HepG2 (cell line): ENCODE measurements around the gene TSSK6. TPM values are rescaled to one million over a fixed set of nuclear protein-coding genes. Genes with fewer than 3 reads are reported as not detected.
A peak's percentile ranks its signal among the peaks of the same experiment; 100 is the strongest.

Source experiments
- ESRRA ChIP-seq: sonication (generic); formaldehyde crosslinking; IDR thresholded peaks from 2 replicates; pipeline ENCODE4 v1.5.1; 2020; ENCODE audit warnings: mild to moderate bottlenecking, low read depth, missing genetic modification reagents
- FOSL2 ChIP-seq: sonication (generic); formaldehyde crosslinking; IDR thresholded peaks from 2 replicates; pipeline ENCODE4 v1.4.0; 2020; ENCODE audit warnings: missing genetic modification reagents
- KDM5B ChIP-seq: sonication (generic); formaldehyde crosslinking; IDR thresholded peaks from 2 replicates; pipeline ENCODE4 v1.4.0; 2020; ENCODE audit warnings: missing genetic modification reagents, mild to moderate bottlenecking, borderline replicate concordance
- NR0B2 ChIP-seq: sonication (generic); formaldehyde crosslinking; IDR thresholded peaks from 2 replicates; pipeline ENCODE4 v1.4.0; 2020; ENCODE audit warnings: mild to moderate bottlenecking, missing genetic modification reagents
- PATZ1 ChIP-seq: sonication (generic); formaldehyde crosslinking; IDR thresholded peaks from 2 replicates; pipeline ENCODE4 v1.4.0; 2020; ENCODE audit warnings: missing genetic modification reagents
- PPARG ChIP-seq: conservative IDR thresholded peaks from 2 replicates; pipeline ENCODE4 v1.6.1; 2016; ENCODE audit warnings: missing biosample characterization, missing genetic modification reagents
- RELA ChIP-seq: sonication (generic); formaldehyde crosslinking; IDR thresholded peaks from 2 replicates; pipeline ENCODE4 v1.4.0; 2020; ENCODE audit warnings: missing genetic modification reagents
- SAP130 ChIP-seq: IDR thresholded peaks from 2 replicates; pipeline ENCODE4 v1.6.1; 2016; ENCODE audit warnings: low read depth
- SCMH1 ChIP-seq: sonication (generic); formaldehyde crosslinking; IDR thresholded peaks from 2 replicates; pipeline ENCODE4 v1.9.0; 2021; ENCODE audit warnings: missing genetic modification reagents, mild to moderate bottlenecking, borderline replicate concordance
- SP1 ChIP-seq, 2 experiments: fragments of 450-650 bp in 1 of 2; sonication (generic) in 1 of 2; formaldehyde crosslinking in 1 of 2; IDR thresholded peaks; 2 replicates each; pipeline versions ENCODE4 v1.4.0 to v1.6.1; 2016 to 2020; ENCODE audit warnings: missing genetic modification reagents in 1 of 2
- THAP7 ChIP-seq: sonication (generic); formaldehyde crosslinking; IDR thresholded peaks from 2 replicates; pipeline ENCODE4 v1.8.1; 2023; ENCODE audit warnings: mild to moderate bottlenecking, missing genetic modification reagents
- TRIM22 ChIP-seq: fragments of 450-650 bp; IDR thresholded peaks from 2 replicates; pipeline ENCODE4 v1.6.1; 2017
- YY1 ChIP-seq: IDR thresholded peaks from 2 replicates; pipeline ENCODE4 v1.6.1; 2011; ENCODE audit warnings: low read length, low read depth, moderate library complexity, mild to moderate bottlenecking; ENCODE audit not compliant: insufficient read depth, insufficient replicate concordance
- ZBTB14 ChIP-seq: sonication (generic); formaldehyde crosslinking; IDR thresholded peaks from 2 replicates; pipeline ENCODE4 v1.4.0; 2020; ENCODE audit warnings: missing genetic modification reagents
- ZFP90 ChIP-seq: sonication (generic); formaldehyde crosslinking; IDR thresholded peaks from 2 replicates; pipeline ENCODE4 v1.8.0; 2022; ENCODE audit warnings: missing genetic modification reagents, mild to moderate bottlenecking, inconsistent platforms, borderline replicate concordance
- ZNF350 ChIP-seq: sonication (generic); formaldehyde crosslinking; IDR thresholded peaks from 2 replicates; pipeline ENCODE4 v1.4.0; 2020; ENCODE audit warnings: mild to moderate bottlenecking, low read depth, missing genetic modification reagents, borderline replicate concordance
- ZNF496 ChIP-seq: sonication (generic); formaldehyde crosslinking; IDR thresholded peaks from 2 replicates; pipeline ENCODE4 v1.8.1; 2023; ENCODE audit warnings: mild to moderate bottlenecking, moderate library complexity, missing genetic modification reagents; ENCODE audit not compliant: insufficient replicate concordance
- ZNF597 ChIP-seq: sonication (generic); formaldehyde crosslinking; IDR thresholded peaks from 2 replicates; pipeline ENCODE4 v1.5.0; 2020; ENCODE audit warnings: missing genetic modification reagents
- ZNF607 ChIP-seq: sonication (generic); formaldehyde crosslinking; IDR thresholded peaks from 2 replicates; pipeline ENCODE4 v1.5.1; 2020; ENCODE audit warnings: missing genetic modification reagents, mild to moderate bottlenecking, borderline replicate concordance
- ZNF772 ChIP-seq: sonication (generic); formaldehyde crosslinking; IDR thresholded peaks from 2 replicates; pipeline ENCODE4 v1.5.0; 2020; ENCODE audit warnings: mild to moderate bottlenecking, missing genetic modification reagents
- ZSCAN30 ChIP-seq: sonication (generic); formaldehyde crosslinking; IDR thresholded peaks from 2 replicates; pipeline ENCODE4 v1.5.0; 2020; ENCODE audit warnings: mild to moderate bottlenecking, missing genetic modification reagents
- polyA plus RNA-seq, 8 experiments: library from polyadenylated mRNA; depleted of rRNA in 3 of 8; stranded (reverse) in 7 of 8; unstranded in 1 of 8; fragments of >200 nt; fragmentation: Illumina TruSeq in 4 of 8; extraction: Trizol in 4 of 8; gene quantifications; 2 replicates each; pipeline versions ENCODE4 v1.2.1 to v1.2.3, GENCODE V29; 2011 to 2016; ENCODE audit warnings: low read depth in 4 of 8, missing spikeins in 1 of 8, mixed read lengths in 1 of 8; ENCODE audit not compliant: insufficient read depth in 1 of 8
- total RNA-seq, 5 experiments: library from RNA; depleted of rRNA; stranded (reverse); fragments of >200 nt; fragmentation: Illumina TruSeq; extraction: Trizol; gene quantifications; 2 replicates each; pipeline ENCODE4 v1.2.3, GENCODE V29; 2016; ENCODE audit warnings: low read depth in 1 of 5

The TSSK6 gene
- total and polyA plus RNA-seq, 2 of the 13 experiments (the other 11 are each of a cell fraction or from before 2014, with no cell fraction given): 0.71 to 1.2 TPM

- TF ChIP-seq ZSCAN30 (CRISPR knock-in tag): 0 out of 2 replicates have a peak, but pooled peaks have one; percentile 58
- no peak for TF ChIP-seq PPARG (CRISPR knock-in tag)
- peak; percentile 39; the same call in 1 of the 2 replicates for TF ChIP-seq KDM5B (CRISPR knock-in tag)
- TF ChIP-seq PATZ1 (CRISPR knock-in tag): peak; percentile 19; the same call in 1 of the 2 replicates
- no peak; the same call in 1 of the 2 replicates for TF ChIP-seq ZNF772 (CRISPR knock-in tag)
- TF ChIP-seq RELA (CRISPR knock-in tag): no peak
- TF ChIP-seq ZNF350 (CRISPR knock-in tag): no peak; the same call in 1 of the 2 replicates
- peak; percentile 72; the same call in 1 of the 2 replicates for TF ChIP-seq ZFP90 (CRISPR knock-in tag)
- no peak for TF ChIP-seq ZBTB14 (CRISPR knock-in tag)
- TF ChIP-seq ZNF607: peak; percentile 56; the same call in 1 of the 2 replicates
- TF ChIP-seq YY1: peak; percentile 100
- no peak for TF ChIP-seq TRIM22
- no peak for TF ChIP-seq ZNF597 (CRISPR knock-in tag)
- TF ChIP-seq SP1 (IDR thresholded peaks at IDR 0.05): no peak
- TF ChIP-seq SP1 (CRISPR knock-in tag; IDR thresholded peaks at IDR 0.05): peak; percentile 74
- no peak; the same call in 1 of the 2 replicates for TF ChIP-seq NR0B2 (CRISPR knock-in tag)
- peak; percentile 98 for TF ChIP-seq SAP130 (CRISPR knock-in tag)
- peak; percentile 58 for TF ChIP-seq FOSL2
- TF ChIP-seq SCMH1 (CRISPR knock-in tag): no peak
- no peak for TF ChIP-seq ZNF496 (CRISPR knock-in tag)
- TF ChIP-seq THAP7 (CRISPR knock-in tag): peak; percentile 100
- TF ChIP-seq ESRRA (CRISPR knock-in tag): peak; percentile 41; the same call in 1 of the 2 replicates
Measured at GRCh38 chr19:19515642-19516519, 533 bp upstream of the TSSK6 start, which contains the start of gene NDUFA13 (continued).
